ENCODE data around the gene POGK.

POGK gene

GRCh38 chr1:166903232-166903631 lies 64.0 kb downstream of the POGK start:
- DNase-seq (ENCODE audit: low read depth) = no peak

DNA sequence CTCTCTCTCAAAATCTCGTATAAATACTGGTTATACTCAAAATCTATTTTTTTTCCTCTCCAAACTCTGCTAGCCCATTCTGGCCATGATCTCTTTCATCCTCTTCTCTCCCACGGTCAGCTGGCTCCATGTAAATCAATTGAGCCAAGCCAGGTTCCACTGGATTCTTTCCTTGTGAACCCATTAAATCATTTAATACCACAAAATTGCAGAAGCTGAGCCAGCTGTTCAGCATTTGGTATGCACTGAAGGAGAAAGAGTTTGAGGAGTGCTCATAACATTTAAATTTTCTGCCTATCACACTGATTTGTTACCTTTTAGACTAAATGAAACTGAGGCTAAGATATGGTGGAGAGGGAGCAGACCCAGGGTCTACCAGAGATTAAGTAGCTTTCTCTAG lies 65.9 kb downstream of the POGK start:
- no peak for DNase-seq (ENCODE audit: low read depth)

GRCh38 chr1:166905900-166906299 lies 66.6 kb downstream of the POGK start:
- DNase-seq (ENCODE audit: low read depth) = no peak
